HEK293 (cell line): ENCODE data around the gene OLIG2.

Experiments used
- BCL11A ChIP-seq: fragments of 450-650 bp; formaldehyde crosslinking; IDR thresholded peaks from 2 replicates; pipeline ENCODE4 v1.5.1; 2016; ENCODE audit warnings: low read depth, missing biosample characterization, missing genetic modification characterization
- MZF1 ChIP-seq: fragments of 450-650 bp; formaldehyde crosslinking; IDR thresholded peaks from 2 replicates; pipeline ENCODE4 v1.5.1; 2017; ENCODE audit warnings: missing biosample characterization, missing genetic modification characterization, borderline replicate concordance
- ZNF121 ChIP-seq: fragments of 450-650 bp; formaldehyde crosslinking; IDR thresholded peaks from 2 replicates; pipeline ENCODE4 v1.5.1; 2016; ENCODE audit warnings: missing biosample characterization, missing genetic modification characterization
- ZNF175 ChIP-seq: fragments of 450-650 bp; formaldehyde crosslinking; IDR thresholded peaks from 2 replicates; pipeline ENCODE4 v1.5.1; 2016; ENCODE audit warnings: missing biosample characterization, missing genetic modification characterization
- ZNF423 ChIP-seq: fragments of 450-650 bp; formaldehyde crosslinking; IDR thresholded peaks from 2 replicates; pipeline ENCODE4 v1.5.1; 2016; ENCODE audit warnings: missing biosample characterization, missing genetic modification characterization
- ZNF561 ChIP-seq: fragments of 450-650 bp; IDR thresholded peaks from 2 replicates; pipeline ENCODE4 v1.5.1; 2018; ENCODE audit warnings: missing biosample characterization, missing genetic modification characterization, borderline replicate concordance
- ZNF624 ChIP-seq: fragments of 450-650 bp; formaldehyde crosslinking; IDR thresholded peaks from 2 replicates; pipeline ENCODE4 v1.5.1; 2017; ENCODE audit warnings: missing biosample characterization, missing genetic modification characterization
- ZNF830 ChIP-seq: fragments of 450-650 bp; IDR thresholded peaks from 2 replicates; pipeline ENCODE4 v1.5.0; 2018; ENCODE audit warnings: missing biosample characterization, missing genetic modification characterization, low read depth, mild to moderate bottlenecking, moderate library complexity
- TF ChIP-seq, protein P1 (sequence below): fragments of 450-650 bp; formaldehyde crosslinking; IDR thresholded peaks from 2 replicates; pipeline ENCODE4 v1.5.1; 2016; ENCODE audit warnings: missing biosample characterization, missing genetic modification characterization
- TF ChIP-seq, protein P2 (sequence below): fragments of 450-650 bp; formaldehyde crosslinking; IDR thresholded peaks from 2 replicates; pipeline ENCODE4 v1.5.1; 2016; ENCODE audit warnings: missing biosample characterization, missing genetic modification characterization
- TF ChIP-seq, protein P3 (sequence below): fragments of 450-650 bp; formaldehyde crosslinking; IDR thresholded peaks from 2 replicates; pipeline ENCODE4 v1.5.1; 2016; ENCODE audit warnings: missing biosample characterization, missing genetic modification characterization
- TF ChIP-seq, protein P4 (sequence below): fragments of 450-650 bp; formaldehyde crosslinking; IDR thresholded peaks from 2 replicates; pipeline ENCODE4 v1.5.1; 2016; ENCODE audit warnings: missing biosample characterization, missing genetic modification characterization
- TF ChIP-seq, protein P5 (sequence below): fragments of 450-650 bp; IDR thresholded peaks from 2 replicates; pipeline ENCODE4 v1.5.1; 2018; ENCODE audit warnings: missing biosample characterization, missing genetic modification characterization
- TF ChIP-seq, protein P6 (sequence below): fragments of 450-650 bp; formaldehyde crosslinking; IDR thresholded peaks from 2 replicates; pipeline ENCODE4 v1.5.1; 2016; ENCODE audit warnings: missing biosample characterization, missing genetic modification characterization

DNA sequence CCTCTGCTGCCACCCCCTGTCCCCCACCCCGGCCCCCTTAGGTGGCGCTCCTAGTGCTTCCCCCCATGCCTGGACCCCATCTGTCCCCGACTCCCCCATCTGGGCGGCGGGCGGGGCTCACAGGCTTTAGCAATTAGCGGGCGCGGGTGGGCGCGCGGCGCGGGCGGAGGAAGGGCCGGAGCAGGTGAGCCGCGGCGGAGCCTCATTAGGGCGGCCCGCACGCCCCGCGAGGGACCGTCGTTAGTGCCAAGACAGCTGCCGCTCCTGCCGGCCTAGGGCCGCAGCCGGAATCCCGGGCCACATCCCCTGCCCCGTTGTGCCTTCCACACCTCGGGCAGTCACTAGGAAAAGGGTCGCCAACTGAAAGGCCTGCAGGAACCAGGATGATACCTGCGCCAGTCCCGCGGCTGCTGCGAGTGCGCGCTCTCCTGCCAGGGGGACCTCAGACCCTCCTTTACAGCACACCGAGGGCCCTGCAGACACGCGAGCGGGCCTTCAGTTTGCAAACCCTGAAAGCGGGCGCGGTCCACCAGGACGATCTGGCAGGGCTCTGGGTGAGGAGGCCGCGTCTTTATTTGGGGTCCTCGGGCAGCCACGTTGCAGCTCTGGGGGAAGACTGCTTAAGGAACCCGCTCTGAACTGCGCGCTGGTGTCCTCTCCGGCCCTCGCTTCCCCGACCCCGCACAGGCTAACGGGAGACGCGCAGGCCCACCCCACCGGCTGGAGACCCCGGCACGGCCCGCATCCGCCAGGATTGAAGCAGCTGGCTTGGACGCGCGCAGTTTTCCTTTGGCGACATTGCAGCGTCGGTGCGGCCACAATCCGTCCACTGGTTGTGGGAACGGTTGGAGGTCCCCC lies 7.6 kb downstream of the OLIG2 start:
- TF ChIP-seq, protein P1, sequence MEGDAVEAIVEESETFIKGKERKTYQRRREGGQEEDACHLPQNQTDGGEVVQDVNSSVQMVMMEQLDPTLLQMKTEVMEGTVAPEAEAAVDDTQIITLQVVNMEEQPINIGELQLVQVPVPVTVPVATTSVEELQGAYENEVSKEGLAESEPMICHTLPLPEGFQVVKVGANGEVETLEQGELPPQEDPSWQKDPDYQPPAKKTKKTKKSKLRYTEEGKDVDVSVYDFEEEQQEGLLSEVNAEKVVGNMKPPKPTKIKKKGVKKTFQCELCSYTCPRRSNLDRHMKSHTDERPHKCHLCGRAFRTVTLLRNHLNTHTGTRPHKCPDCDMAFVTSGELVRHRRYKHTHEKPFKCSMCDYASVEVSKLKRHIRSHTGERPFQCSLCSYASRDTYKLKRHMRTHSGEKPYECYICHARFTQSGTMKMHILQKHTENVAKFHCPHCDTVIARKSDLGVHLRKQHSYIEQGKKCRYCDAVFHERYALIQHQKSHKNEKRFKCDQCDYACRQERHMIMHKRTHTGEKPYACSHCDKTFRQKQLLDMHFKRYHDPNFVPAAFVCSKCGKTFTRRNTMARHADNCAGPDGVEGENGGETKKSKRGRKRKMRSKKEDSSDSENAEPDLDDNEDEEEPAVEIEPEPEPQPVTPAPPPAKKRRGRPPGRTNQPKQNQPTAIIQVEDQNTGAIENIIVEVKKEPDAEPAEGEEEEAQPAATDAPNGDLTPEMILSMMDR (tag by site-specific recombination): no peak
- TF ChIP-seq BCL11A (no peak), MZF1 (tag by site-specific recombination) (no peak), ZNF175 (tag by site-specific recombination) (no peak), ZNF423 (tag by site-specific recombination) (no peak), ZNF561 (tag by site-specific recombination) (no peak), ZNF624 (tag by site-specific recombination) (no peak), ZNF830 (no peak), ZNF121 (tag by site-specific recombination) (no peak)
- TF ChIP-seq, protein P2, sequence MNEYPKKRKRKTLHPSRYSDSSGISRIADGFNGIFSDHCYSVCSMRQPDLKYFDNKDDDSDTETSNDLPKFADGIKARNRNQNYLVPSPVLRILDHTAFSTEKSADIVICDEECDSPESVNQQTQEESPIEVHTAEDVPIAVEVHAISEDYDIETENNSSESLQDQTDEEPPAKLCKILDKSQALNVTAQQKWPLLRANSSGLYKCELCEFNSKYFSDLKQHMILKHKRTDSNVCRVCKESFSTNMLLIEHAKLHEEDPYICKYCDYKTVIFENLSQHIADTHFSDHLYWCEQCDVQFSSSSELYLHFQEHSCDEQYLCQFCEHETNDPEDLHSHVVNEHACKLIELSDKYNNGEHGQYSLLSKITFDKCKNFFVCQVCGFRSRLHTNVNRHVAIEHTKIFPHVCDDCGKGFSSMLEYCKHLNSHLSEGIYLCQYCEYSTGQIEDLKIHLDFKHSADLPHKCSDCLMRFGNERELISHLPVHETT (tag by site-specific recombination): no peak
- TF ChIP-seq, protein P3, sequence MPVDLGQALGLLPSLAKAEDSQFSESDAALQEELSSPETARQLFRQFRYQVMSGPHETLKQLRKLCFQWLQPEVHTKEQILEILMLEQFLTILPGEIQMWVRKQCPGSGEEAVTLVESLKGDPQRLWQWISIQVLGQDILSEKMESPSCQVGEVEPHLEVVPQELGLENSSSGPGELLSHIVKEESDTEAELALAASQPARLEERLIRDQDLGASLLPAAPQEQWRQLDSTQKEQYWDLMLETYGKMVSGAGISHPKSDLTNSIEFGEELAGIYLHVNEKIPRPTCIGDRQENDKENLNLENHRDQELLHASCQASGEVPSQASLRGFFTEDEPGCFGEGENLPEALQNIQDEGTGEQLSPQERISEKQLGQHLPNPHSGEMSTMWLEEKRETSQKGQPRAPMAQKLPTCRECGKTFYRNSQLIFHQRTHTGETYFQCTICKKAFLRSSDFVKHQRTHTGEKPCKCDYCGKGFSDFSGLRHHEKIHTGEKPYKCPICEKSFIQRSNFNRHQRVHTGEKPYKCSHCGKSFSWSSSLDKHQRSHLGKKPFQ (tag by site-specific recombination): no peak
- TF ChIP-seq, protein P4, sequence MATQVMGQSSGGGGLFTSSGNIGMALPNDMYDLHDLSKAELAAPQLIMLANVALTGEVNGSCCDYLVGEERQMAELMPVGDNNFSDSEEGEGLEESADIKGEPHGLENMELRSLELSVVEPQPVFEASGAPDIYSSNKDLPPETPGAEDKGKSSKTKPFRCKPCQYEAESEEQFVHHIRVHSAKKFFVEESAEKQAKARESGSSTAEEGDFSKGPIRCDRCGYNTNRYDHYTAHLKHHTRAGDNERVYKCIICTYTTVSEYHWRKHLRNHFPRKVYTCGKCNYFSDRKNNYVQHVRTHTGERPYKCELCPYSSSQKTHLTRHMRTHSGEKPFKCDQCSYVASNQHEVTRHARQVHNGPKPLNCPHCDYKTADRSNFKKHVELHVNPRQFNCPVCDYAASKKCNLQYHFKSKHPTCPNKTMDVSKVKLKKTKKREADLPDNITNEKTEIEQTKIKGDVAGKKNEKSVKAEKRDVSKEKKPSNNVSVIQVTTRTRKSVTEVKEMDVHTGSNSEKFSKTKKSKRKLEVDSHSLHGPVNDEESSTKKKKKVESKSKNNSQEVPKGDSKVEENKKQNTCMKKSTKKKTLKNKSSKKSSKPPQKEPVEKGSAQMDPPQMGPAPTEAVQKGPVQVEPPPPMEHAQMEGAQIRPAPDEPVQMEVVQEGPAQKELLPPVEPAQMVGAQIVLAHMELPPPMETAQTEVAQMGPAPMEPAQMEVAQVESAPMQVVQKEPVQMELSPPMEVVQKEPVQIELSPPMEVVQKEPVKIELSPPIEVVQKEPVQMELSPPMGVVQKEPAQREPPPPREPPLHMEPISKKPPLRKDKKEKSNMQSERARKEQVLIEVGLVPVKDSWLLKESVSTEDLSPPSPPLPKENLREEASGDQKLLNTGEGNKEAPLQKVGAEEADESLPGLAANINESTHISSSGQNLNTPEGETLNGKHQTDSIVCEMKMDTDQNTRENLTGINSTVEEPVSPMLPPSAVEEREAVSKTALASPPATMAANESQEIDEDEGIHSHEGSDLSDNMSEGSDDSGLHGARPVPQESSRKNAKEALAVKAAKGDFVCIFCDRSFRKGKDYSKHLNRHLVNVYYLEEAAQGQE (tag by site-specific recombination): no peak
- TF ChIP-seq, protein P5, sequence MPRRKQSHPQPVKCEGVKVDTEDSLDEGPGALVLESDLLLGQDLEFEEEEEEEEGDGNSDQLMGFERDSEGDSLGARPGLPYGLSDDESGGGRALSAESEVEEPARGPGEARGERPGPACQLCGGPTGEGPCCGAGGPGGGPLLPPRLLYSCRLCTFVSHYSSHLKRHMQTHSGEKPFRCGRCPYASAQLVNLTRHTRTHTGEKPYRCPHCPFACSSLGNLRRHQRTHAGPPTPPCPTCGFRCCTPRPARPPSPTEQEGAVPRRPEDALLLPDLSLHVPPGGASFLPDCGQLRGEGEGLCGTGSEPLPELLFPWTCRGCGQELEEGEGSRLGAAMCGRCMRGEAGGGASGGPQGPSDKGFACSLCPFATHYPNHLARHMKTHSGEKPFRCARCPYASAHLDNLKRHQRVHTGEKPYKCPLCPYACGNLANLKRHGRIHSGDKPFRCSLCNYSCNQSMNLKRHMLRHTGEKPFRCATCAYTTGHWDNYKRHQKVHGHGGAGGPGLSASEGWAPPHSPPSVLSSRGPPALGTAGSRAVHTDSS (tag by site-specific recombination): no peak
- TF ChIP-seq, protein P6, sequence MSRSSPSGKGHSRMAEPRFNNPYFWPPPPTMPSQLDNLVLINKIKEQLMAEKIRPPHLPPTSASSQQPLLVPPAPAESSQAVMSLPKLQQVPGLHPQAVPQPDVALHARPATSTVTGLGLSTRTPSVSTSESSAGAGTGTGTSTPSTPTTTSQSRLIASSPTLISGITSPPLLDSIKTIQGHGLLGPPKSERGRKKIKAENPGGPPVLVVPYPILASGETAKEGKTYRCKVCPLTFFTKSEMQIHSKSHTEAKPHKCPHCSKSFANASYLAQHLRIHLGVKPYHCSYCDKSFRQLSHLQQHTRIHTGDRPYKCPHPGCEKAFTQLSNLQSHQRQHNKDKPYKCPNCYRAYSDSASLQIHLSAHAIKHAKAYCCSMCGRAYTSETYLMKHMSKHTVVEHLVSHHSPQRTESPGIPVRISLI (tag by site-specific recombination): no peak
